NCI-H187 (cell line): ENCODE data around the gene MYL12A.

Experiments
- DNase-seq, 2 experiments: peaks; one replicate each; lab custom pipeline; 2025; lab: John Stamatoyannopoulos, UW

MYL12A gene

DNA sequence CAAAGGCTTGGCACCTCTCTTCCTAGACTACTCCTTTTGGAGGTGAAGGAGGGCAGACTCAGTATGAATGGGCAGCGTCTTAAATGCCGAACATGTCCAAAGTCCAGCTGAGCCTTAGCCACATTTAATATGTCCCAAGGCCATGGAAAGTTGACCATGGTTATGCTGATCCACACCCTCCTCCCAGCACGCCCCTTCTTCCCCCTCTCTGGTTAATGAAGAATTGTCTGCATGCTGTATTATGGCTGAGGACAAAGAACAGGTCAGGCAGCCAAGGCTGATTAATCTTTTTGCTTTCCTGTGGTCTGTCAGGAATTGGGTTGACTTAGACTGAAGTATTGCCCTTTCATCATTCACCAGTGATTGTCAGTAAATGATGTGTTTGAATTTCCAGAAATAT, 22.0 kb upstream of the MYL12A start:
- no peak for DNase-seq

DNA sequence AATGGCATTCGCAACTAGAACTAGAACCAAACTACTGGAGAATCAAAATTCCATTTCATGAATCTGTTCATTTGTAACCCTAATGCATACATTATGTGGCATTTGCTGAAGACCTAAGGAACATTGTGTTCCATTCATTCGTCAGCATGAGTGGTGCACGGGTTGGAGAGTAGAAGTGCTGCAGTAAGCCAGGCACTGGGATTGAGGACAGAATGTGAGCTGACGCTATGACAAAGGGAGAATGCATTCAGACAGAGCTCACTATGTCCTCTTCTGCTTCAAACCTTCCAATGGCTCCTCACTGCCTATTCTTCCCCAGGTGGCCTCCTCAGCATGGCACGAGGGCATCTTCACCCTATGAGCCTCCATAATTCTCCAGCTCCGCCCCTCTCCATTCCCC, 21.6 kb upstream of the MYL12A start:
- DNase-seq = no peak

DNA sequence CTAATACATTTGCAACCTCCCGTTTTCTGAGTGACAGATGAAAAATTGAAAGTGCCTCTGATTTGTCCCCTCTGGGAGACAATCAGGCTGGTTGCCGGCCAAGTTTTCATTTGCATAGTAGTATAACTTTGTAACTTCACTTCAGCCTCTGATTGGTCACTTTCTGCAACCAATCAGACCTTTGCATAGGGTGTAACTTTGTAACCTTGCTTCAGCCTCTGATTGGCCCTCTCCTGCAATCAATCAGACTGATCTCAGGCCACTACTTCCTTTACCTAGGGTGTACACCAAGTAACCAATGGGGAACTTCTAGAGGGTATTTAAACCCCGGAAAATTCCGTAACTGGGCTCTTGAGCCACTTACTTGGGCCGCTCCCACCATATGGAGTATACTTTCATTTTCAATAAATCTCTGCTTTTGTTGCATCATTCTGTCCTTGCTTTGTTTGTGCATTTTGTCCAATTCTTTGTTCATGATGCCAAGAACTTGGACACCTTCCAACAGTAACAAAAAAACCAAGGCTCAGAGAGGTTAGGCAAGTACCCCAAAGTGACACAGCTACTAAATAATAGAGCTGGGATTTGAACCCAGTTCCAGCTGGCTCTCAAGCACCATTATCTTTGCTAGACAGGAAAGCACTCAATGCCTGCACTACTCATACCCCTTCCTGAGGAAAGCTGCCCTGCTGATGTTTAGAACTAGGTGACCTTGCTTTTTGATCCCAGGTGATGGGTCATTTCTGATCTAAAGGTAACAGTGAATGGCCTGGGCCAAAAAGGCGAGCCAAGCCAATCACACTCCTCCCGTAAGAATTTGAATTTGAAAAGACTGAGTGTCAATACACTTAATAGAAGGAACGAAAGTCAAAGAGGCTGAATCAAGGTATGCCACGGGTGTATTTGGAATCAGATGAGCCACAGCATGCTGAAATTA, 16.9 kb upstream of the MYL12A start:
- no peak for DNase-seq

DNA sequence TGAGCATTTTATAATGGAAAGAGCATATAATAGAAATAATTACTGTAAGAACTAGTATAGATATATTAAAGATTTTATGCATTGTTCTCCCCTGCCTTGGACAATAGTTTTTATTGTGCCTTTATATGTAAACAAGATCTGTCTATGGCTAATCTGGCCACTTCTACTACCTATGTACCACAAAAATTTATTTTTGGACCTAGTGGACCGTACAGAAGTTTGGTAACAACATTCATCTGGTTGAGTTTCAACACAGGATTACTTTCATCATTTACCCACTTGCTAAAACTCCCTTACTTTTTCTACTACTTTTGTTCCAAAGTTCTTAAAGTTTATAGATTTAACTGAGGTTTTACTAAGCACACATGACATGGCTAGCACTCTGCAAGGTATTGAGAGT, 14.6 kb upstream of the MYL12A start:
- no peak for DNase-seq

DNA sequence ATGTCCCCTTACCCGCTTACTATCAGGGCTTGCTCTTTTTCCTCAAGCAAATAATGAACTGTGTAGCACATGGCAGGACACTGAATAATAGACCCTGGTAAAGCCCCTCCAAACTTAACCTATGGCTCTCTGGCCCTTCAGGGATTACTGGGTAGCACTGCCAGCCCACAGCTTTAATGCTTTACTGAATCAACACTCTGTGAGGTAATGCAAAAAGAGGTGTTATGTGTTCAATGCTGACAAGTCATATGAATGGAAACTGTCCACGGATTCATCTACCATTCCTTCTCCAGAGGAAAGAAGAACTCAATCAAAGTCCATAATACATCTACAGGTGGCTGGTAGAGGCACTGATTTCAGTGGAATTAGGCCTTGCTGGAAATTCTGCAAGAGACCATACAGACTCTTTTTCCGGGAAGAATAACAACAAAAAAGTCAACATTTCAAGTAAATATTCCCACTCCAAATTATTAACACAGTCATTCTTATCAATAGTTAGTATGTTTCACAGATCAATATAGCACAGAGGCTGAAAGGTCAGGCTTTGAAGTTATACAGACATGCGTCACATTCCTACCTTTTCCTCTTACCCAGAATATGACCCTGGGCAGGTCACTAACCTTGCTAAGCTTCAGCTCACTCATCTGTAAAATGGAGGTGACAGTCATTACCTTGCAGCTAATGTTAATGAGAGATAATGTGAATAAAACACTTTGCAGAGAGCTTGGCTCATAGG, 14.0 kb upstream of the MYL12A start:
- DNase-seq = no peak

DNA sequence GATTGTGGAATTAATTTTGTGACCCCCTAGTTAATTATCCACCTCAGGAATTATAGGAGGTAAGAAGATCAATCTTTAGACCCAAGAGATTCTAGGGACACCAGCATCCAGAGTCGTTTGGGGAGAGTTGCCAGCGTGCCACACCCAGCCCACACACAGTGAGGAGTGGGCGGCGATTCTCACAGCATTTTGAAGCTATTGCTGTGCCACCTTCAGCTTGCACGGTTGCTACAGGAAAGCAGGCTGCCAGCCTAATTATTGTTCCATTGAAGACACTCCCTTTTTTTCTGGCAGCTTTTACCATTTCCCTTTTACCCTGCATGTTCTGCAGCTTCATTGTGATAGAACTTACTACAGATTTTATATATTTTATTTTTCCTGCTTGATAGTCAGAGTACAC, 13.1 kb upstream of the MYL12A start:
- no peak for DNase-seq

DNA sequence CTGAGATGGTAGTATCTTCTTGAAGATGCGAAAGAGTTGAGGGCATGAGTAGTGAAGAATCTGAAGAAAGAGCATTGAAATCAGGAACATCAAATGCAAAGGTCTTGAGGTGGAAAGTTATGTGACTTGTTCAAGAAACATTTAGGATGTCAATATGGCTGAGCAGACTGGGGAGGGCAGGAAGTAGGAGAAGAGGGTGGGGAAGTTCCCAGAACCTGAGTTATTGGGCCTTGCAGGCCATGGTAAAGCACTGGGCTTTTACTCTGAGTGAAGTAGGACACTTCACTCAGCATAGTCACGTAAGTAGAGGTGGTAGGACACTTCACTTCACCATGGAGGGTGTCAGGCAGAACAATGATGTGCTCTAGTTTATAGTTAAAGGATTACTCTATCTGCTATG, 11.8 kb upstream of the MYL12A start:
- DNase-seq = no peak

DNA sequence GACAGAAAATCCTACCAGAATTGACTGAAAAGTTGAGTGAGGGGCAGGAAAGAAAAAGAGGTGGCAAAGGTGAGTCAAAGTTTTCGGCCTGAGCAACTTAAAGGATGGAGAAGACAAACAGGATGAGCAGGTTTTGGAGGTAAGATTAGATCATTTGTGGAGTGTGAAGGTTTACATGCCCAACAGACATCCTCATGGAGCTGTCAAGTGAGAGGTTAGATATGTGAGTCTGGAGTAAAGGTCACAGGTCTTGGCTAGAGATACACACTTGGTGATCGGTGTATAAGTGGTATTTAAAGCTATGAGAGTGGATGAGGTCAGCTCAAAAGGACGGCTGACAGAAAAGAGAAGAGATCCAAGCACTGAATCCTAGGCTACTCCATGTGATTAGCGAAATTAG, 11.1 kb upstream of the MYL12A start:
- no peak for DNase-seq

DNA sequence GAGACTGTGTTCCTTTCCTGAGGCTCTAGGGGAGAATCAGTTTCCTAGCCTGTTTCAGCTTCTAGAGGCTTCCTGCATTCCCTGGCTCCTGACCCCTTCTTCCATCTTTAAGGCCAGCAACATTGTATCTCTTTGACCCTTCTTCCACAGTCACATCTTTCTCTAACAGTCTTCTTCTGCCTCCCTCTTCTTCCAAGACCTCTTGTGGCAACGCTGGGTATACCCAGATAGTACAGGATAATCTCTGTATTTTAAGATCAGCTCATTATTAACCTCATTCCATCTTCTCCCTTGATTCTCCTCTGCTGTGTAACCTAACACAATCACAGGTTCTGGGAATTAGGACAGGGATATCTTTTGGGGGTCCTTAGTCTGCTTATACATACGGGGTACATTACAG, 8.9 kb upstream of the MYL12A start:
- no peak for DNase-seq

DNA sequence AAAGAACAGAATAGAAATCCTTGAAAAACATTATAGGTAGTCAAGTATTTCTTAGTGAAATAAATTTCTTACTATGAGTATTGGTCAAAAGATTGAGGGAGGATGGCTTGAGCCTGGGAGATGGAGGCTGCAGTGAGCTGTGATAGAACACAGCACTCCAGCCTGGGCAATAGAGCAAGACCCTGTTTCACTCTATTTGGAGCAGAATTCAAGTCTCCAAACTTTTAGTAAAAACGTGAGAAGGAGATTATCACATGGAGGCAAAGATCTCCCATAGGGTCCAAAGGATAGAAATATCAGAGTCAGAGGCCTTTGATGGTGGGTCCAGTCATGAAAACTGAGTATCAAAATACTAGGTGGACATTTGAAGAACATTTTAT, 2.4 kb upstream of the MYL12A start:
- no peak for DNase-seq

DNA sequence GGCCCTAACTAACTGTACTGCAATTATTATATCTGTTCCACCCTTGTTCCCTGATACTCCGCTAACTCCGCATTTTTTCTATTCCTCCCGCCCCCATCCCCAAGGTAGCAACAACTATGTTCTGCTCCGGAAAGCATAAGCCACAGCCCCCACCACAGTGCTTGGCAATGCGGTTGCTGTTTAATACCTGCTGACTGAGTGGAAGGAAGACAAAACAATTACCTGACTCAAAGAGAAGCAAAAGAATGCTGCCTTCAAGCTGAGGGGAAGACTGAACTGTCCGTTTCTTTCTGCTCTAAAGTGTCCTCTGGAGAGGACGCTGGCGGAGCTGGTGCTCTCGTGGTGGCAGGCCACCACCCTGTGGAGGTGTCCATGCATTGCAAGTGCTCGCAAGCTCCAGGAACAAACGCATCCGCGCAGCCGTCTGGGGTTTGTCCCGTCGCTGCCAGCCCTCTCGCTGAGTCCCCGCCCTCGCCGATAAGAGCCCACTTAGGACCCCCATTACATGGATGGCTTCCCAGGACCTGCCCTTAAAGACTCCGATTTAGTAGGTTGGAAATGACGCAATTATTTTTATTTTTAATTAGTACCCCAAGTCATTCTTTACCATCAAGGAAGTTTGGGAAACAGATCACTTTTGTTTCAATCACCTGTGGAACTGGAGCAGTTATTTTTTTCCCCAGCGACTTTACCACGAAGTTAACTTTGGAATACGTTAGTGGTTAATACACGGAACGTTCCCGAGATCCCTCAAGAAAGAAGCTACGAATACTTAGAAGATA, 1.6 kb upstream of the MYL12A start:
- peak; percentile 3 to 22 for DNase-seq

DNA sequence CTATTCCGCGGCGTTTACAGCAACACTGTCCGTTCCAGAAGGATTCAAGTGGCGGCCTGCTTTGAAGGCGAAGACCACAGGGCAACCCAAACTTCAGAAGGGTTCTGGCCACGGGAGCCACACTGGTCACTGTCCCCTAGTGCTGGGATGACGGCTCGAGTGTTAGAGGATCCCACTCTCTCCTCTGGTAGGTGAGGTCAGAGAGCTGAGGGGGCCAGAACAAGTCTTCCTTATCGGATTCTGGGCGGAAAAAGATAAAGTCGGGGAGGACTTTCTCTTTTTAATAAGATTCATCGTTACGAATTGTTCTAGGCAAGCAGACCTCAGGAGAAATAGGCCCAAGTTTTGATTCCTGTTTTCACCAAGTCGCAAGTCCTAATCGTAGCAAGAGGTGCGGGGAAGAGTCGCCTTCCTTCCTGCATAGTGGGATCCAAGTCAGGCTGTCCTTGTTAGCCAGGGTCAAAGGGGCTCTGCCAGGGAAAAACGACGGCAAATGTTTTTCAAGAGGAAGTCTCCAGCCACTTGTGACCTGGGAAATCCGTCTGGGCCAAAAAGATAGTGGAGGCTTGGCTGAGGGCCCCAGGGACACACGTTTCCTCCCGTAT, 864 bp upstream of the MYL12A start:
- no peak for DNase-seq

DNA sequence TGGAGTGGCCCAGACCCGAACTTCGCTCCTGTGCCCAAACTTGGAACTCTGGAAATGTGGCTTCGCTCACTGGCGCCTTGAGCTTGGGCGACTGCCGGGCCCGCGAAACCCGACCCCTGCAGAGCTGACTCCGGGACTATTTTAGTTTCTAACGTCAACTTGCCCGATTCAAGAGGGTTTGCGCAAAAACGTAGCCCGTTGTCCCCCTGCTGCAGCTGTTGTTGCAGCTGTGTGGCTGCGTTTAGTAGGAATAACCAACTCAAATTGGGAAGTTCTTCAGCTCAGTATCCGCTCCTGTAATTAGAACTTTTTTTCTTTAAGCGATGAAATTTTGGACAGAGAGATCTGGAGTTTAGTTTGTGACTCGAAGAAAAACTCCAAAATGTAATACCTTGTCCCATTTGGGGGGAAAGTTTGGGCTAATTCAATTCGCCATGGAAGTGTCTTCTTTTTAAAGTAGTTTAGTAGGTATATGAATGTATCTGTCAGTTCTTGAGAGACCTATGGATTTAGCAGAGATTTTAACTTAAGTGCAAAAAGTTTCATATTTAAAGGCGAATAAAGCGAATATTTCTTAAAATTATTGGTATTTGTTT, 559 bp downstream of the MYL12A start:
- no peak for DNase-seq

DNA sequence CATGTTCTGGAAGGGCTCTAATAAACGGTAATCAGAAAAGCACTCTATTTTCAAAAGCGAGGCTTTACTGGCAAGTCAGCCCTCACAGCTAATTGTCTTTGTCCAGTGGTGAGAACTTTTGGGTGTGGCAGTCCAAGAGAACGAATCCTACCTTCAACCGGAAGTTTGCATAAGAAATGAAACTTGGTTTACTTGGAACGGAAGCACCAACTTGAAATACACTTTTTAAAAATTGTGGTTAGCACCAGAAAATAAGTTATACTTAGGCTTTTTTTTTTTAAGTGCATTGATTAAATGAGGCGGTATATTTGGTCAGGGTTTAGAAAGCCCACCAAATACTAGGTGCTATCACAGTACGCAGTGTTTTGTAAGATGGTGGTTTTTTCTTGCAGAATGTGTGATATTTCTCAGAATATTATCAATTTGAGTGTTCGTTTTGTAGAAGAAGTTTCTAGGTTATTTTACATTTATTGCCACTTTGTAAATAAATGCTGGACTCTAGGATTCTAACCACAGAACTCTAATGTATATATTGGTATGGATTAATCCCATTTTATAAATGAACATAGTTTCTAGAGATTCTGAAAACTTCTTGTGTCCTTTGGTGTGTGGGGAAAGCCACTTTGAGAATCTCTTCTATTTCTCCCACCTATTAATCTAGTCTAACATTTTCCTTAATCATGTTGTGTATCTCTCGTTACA, 1.2 kb downstream of the MYL12A start:
- no peak for DNase-seq

DNA sequence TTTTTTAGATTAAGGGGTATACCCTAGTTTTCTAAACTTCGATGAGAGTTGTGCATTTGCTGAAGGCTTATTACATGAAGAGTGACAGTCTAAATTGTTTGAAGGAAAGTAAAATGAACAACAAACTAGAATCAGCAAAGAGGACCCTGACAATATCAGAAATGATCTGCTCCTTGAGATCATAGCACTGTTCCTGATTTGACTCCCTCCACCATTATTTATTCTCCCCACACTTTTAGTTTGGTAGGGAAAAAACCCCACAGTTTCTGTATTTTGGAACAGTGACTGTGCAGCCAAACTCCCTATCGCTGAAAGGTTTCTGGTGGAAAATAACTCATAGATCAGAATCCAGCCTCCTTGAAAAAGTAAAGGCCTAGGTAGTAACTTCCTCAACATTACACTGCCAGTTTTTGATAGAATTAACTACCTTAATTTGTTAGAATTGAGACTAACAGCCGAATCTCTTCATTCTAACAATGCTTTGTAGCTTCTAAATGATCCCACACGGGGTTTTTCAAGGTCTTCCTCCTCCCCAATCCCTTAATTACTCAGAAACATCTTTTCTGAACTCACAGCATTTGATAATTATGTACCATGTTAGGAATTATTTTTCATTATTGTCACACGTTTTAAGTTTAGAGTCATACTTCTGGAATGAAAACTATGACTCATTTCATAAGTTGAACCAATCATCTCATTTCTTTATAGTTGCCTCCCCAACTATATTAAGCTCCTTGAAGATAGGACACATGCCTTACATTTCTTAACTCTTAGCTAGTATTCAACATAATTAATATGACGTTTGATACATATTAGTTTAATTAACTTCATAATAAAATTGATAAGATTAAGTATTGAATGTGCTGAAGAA, 2.9 kb downstream of the MYL12A start:
- no peak for DNase-seq

DNA sequence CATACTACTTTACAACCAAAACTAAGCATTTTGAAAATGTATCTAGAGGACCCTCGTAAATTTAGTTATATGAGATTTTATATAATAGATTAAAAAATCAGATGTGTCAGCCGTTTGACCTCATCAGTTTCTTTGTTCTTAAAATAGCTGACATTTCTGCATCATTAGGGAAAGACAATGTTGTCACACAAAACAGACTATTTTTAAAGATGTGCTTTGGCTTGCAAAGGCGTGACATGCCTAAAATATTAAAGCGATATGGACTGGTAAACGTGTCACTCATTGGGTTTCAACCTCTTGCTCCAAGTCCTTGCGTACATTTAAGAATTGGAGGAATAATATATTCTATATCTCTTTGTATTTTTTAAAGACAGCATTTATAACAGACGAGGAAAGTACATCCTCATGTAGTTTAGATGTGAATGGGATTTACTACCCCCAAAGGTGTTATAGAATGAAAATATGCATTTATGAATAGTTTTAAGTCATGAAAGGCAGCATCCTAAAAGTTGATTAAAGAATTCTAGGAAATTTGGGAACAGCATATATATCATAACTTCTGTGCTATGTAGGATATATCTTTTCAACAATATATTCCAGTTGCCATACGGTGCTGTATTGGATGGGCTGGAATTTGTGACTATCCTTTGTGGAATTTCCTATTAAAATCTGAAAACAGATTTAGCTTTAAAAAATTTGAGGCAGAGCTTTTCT, 3.8 kb downstream of the MYL12A start:
- DNase-seq = no peak

DNA sequence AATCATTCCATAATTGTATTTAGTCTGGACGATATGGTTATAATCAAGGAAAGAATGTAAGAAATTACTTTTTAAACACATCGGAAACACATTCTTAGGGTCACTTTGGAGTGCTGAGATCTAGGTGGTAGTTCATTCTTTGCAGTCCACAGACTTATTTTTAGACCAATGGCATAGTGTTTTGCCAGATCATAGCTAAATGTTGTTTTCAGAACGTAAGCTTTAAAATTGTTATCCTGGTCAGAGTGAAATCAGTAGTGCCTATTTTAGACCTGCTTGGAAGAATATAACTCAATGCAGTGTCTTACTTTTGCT, 4.3 kb downstream of the MYL12A start:
- no peak for DNase-seq

DNA sequence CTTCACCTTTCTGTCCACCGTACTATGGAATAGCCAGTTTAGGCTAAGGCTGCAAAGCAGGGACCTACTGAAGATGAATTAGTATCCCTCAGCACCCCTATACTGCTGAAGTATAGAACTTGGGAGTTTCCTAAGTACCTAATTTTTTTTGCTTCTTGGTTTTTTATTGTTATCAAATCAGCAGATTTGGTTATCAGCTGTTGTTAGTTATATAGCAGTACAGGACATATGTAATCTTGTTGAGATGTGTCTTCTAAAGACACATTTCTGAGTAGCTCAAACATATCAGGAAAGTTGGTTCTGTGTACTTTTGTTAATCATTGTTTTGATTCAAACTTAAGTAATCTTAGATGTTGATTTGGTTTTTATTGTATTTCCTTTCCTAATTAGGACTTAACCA, 5.2 kb downstream of the MYL12A start:
- DNase-seq = no peak

DNA sequence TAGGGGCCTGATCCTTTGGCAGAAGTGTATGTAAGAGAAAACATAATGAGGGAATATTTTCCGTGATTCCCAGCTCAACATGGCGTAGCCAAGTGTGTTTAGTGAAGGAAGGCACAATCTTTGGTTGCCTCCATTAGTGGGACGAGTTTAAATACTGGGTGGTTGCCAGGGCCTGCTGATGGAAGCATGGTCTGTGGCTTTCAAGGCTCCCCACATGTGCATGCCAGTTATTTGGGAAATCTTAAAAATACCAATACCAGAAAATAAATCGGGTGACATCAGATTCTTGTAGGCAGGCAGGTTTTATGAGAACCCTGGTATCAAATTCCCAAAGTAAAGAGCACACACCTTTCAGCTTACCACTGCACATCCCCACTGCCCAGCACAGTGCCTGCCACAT, 7.1 kb downstream of the MYL12A start:
- no peak for DNase-seq
